Natural killer cell (primary cell): ENCODE measurements around the gene SPRED1. TPM values are rescaled to one million over a fixed set of nuclear protein-coding genes. Genes with fewer than 3 reads are reported as not detected.

Experiments
- ATAC-seq, 3 donors: fragments of 150-1000 bp in 2 of 3; fragments of 200-7000 bp in 1 of 3; cut with Tn5 transposase; 1 replicate in 1 of 3; 2 replicates in 2 of 3; pipeline ENCODE4 v1.10.0; 2021; ENCODE audit warnings: mild to moderate bottlenecking in 2 of 3, moderate library complexity in 2 of 3
- DNase-seq, 2 donors: peaks; one replicate each; pipeline versions ENCODE4 v3.0.0 to v3.0.0-alpha.2; 2013 to 2021; ENCODE audit warnings: mixed read lengths in 1 of 2
- H3K27ac ChIP-seq: one replicate; pipeline ENCODE4 v1.5.1; 2013; ENCODE audit warnings: mild to moderate bottlenecking, low read length
- H3K27me3 ChIP-seq: one replicate; pipeline ENCODE4 v1.6.1; 2013; ENCODE audit warnings: low read length; ENCODE audit not compliant: control insufficient read depth, insufficient read depth
- H3K36me3 ChIP-seq: one replicate; pipeline ENCODE4 v1.6.1; 2013; ENCODE audit warnings: low read length; ENCODE audit not compliant: control insufficient read depth, insufficient read depth
- H3K4me1 ChIP-seq: one replicate; pipeline ENCODE4 v1.6.1; 2013; ENCODE audit warnings: low read length; ENCODE audit not compliant: control insufficient read depth, insufficient read depth
- H3K4me3 ChIP-seq: one replicate; pipeline ENCODE4 v1.5.1; 2013; ENCODE audit warnings: low read length
- H3K9me3 ChIP-seq: one replicate; pipeline ENCODE4 v1.6.1; 2013; ENCODE audit warnings: low read length; ENCODE audit not compliant: control insufficient read depth, insufficient read depth
- H3K27ac Mint-ChIP-seq, 2 donors: one replicate each; pipeline ENCODE4 v1.8.0; 2022; ENCODE audit warnings: mild to moderate bottlenecking in 2 of 2, mixed read lengths in 2 of 2, moderate library complexity in 1 of 2
- H3K27me3 Mint-ChIP-seq, 2 donors: one replicate each; pipeline ENCODE4 v1.8.0; 2022; ENCODE audit warnings: low read depth in 2 of 2, mixed read lengths in 2 of 2
- H3K36me3 Mint-ChIP-seq: one replicate; pipeline ENCODE4 v1.8.0; 2022; ENCODE audit warnings: mixed read lengths
- H3K4me1 Mint-ChIP-seq, 2 donors: one replicate each; pipeline ENCODE4 v1.8.0; 2022; ENCODE audit warnings: mixed read lengths in 2 of 2
- H3K4me3 Mint-ChIP-seq: one replicate; pipeline ENCODE4 v1.8.0; 2022; ENCODE audit warnings: mild to moderate bottlenecking, moderate library complexity, mixed read lengths
- H3K9me3 Mint-ChIP-seq, 2 donors: one replicate each; pipeline ENCODE4 v1.8.0; 2022; ENCODE audit warnings: mixed read lengths in 2 of 2
- WGBS: methylation state at CpG from one replicate; pipeline ENCODE4 v1.1.7; 2013; ENCODE audit warnings: missing lambda C conversion rate; ENCODE audit not compliant: insufficient coverage; 5-methylcytosine and 5-hydroxymethylcytosine counted together
- intact Hi-C: fragments of 100-400 bp; cut with micrococcal nuclease; formaldehyde crosslinking; loops from one replicate; pipeline ENCODE4 v1.14.2; 2022
- total RNA-seq, 4 donors: library from RNA; stranded (reverse); fragments of 120-200 nt in 1 of 4; gene quantifications; one replicate each; pipeline versions ENCODE4 v1.2.3 to v1.2.4, GENCODE V29; 2013 to 2022
- TF ChIP-seq, protein P1 (sequence below): fragments of 200-600 bp; IDR thresholded peaks from one replicate; pipeline ENCODE4 v1.8.0; 2022; ENCODE audit warnings: antibody characterized with exemption

SPRED1 gene
- total RNA-seq, 3 donors from 2014 or later (not counting 1 experiment from before 2014, with no cell fraction given) = 1.1 to 2.0 (median 1.5) TPM

DNA sequence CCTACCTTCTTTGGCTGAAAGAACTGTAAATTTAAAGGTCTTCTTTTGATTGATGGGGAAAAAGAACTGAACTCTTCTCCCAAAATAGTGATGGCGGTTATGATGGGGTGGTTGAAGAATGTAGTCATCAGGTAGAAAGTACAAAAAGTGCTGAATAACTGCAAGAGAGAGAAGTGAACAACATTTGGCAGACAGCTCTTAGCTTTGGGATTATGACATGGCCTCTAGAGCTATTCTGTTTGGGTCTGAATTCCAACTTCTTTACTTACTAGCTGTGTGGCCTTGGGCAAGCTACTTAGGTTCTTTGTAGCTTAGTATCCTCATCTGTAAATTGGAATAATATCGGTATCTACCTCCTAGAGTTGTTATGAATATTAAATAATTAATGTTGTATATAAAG is 91.7 kb downstream of the SPRED1 start:
- ATAC-seq (no peak), DNase-seq (no peak)
- no peaks in the 10 kb centered on the region for H3K9me3 ChIP-seq
- Mint-ChIP-seq H3K4me1 (no peaks in the 10 kb centered on the region), H3K9me3 (no peaks in the 10 kb centered on the region), H3K27me3 (no peaks in the 10 kb centered on the region), H3K36me3 (no peaks in the 10 kb centered on the region), H3K4me3 (no peak overlapping the region), H3K27ac (no peak overlapping the region)
- no peaks in the 10 kb centered on the region for H3K4me1 ChIP-seq
- H3K36me3 ChIP-seq = no peaks in the 10 kb centered on the region
- H3K27me3 ChIP-seq = no peaks in the 10 kb centered on the region
- TF ChIP-seq, protein P1, sequence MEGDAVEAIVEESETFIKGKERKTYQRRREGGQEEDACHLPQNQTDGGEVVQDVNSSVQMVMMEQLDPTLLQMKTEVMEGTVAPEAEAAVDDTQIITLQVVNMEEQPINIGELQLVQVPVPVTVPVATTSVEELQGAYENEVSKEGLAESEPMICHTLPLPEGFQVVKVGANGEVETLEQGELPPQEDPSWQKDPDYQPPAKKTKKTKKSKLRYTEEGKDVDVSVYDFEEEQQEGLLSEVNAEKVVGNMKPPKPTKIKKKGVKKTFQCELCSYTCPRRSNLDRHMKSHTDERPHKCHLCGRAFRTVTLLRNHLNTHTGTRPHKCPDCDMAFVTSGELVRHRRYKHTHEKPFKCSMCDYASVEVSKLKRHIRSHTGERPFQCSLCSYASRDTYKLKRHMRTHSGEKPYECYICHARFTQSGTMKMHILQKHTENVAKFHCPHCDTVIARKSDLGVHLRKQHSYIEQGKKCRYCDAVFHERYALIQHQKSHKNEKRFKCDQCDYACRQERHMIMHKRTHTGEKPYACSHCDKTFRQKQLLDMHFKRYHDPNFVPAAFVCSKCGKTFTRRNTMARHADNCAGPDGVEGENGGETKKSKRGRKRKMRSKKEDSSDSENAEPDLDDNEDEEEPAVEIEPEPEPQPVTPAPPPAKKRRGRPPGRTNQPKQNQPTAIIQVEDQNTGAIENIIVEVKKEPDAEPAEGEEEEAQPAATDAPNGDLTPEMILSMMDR = no peak
- no peak overlapping the region for H3K4me3 ChIP-seq
- WGBS = 100% methylated on average over 1 of the region's 2 CpGs
- intact Hi-C loops = no loop called here
- no peak overlapping the region for H3K27ac ChIP-seq

DNA sequence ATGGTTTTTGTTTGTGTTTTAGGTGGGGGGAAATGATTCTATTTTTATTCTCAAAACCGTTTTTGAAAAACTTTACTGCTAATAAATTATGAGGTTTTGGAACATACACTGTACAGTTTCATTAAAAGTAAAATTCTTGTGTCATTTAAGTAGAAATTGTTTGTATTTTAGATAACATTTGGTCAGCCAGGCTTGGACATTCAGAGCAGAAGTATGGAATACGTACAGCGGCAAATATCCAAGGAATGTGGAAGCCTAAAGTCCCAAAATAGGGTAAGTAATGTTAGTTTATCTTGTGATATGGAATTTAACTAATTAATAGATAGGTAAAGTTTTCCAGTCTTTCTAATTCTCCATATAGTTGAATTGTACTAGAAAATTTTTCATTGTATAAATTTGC is 96.6 kb downstream of the SPRED1 start:
- H3K36me3 Mint-ChIP-seq = no peaks in the 10 kb centered on the region
- no peaks in the 10 kb centered on the region for H3K27me3 Mint-ChIP-seq
- no peak overlapping the region for H3K4me3 ChIP-seq
- ATAC-seq = no peak
- H3K27ac ChIP-seq = no peak overlapping the region
- DNase-seq = no peak
- no peak overlapping the region for H3K4me3 Mint-ChIP-seq
- WGBS = 100% methylated on average over 2 of the region's 3 CpGs
- TF ChIP-seq, protein P1 = no peak
- no peaks in the 10 kb centered on the region for H3K9me3 Mint-ChIP-seq
- H3K27ac Mint-ChIP-seq = no peak overlapping the region
- no peaks in the 10 kb centered on the region for H3K4me1 ChIP-seq
- H3K4me1 Mint-ChIP-seq = no peaks in the 10 kb centered on the region
- no peaks in the 10 kb centered on the region for H3K36me3 ChIP-seq
- H3K9me3 ChIP-seq = no peaks in the 10 kb centered on the region
- intact Hi-C loops = no loop called here
- no peaks in the 10 kb centered on the region for H3K27me3 ChIP-seq

DNA sequence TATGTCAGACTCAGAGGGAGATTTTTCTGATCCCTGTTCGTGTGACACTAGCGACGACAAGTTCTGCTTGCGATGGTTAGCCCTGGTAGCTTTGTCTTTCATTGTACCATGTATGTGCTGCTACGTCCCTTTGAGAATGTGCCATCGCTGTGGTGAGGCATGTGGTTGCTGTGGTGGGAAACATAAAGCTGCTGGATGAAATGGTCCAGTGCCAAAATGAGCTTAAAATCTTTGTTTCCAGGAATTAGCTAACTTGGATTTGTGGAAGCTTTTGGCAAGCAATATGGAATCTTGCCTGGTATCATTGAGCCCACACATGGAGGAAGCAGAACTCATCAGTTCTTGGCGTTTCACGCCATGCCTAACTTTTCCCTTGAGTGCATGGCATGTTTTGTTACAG is 98.8 kb downstream of the SPRED1 start:
- no peaks in the 10 kb centered on the region for H3K27me3 Mint-ChIP-seq
- no peak for ATAC-seq
- intact Hi-C loops = no loop called here

More for the DNA sequence above, 98.8 kb downstream of the SPRED1 start:
- H3K4me1 ChIP-seq = no peaks in the 10 kb centered on the region
- H3K9me3 ChIP-seq = no peaks in the 10 kb centered on the region
- no peak overlapping the region for H3K27ac ChIP-seq
- no peaks in the 10 kb centered on the region for H3K27me3 ChIP-seq
- no peaks in the 10 kb centered on the region for H3K9me3 Mint-ChIP-seq
- no peak overlapping the region for H3K4me3 Mint-ChIP-seq
- no peak for DNase-seq
- no peak overlapping the region for H3K27ac Mint-ChIP-seq
- 87% methylated on average over 8 of the region's 8 CpGs for WGBS
- H3K36me3 ChIP-seq = no peaks in the 10 kb centered on the region
- TF ChIP-seq, protein P1 = no peak
- no peaks in the 10 kb centered on the region for H3K4me1 Mint-ChIP-seq
- no peaks in the 10 kb centered on the region for H3K36me3 Mint-ChIP-seq
- H3K4me3 ChIP-seq = no peak overlapping the region
